ENCODE data around the gene INTS3. TPM values are rescaled to one million over a fixed set of nuclear protein-coding genes. Genes with fewer than 3 reads are reported as not detected.

The INTS3 gene
- total and polyA plus RNA-seq, 10 of the 15 experiments (the other 5 are each of a cell fraction or from before 2014, with no cell fraction given) = 12.6 to 87.4 (median 30.8) TPM

- no peak for DNase-seq (ENCODE audit: low read depth, low spot score)
- Histone ChIP-seq H4K20me1 (ENCODE audit: control insufficient read depth, insufficient read depth) (no peaks in the 10 kb centered on the region), H2AFZ (ENCODE audit: control insufficient read depth, low read depth, low read length) (no peak overlapping the region), H3K4me1 (ENCODE audit: control insufficient read depth, insufficient read depth, low read length) (peaks cover 3% of the 10 kb centered on the region), H3K9ac (ENCODE audit: control insufficient read depth, insufficient read depth, low read length) (no peak overlapping the region), H3K4me3 (no peak overlapping the region), H3K27me3 (replicated peaks in 1 of 2; ENCODE audit: control insufficient read depth in 2 of 2, insufficient read depth in 2 of 2, low read length in 1 of 2) (no peaks in the 10 kb centered on the region), H3K79me2 (ENCODE audit: control insufficient read depth, insufficient read depth, low read length) (no peaks in the 10 kb centered on the region), H3K27ac (ENCODE audit: control insufficient read depth, insufficient read depth) (no peak overlapping the region), H3K9me3 (replicated peaks; ENCODE audit: control insufficient read depth, insufficient read depth, low read length) (no peaks in the 10 kb centered on the region), H3K4me2 (ENCODE audit: control insufficient read depth, insufficient read depth) (no peak overlapping the region), H3K36me3 (ENCODE audit: control insufficient read depth in 2 of 2, insufficient read depth in 2 of 2, low read length in 1 of 2) (peaks cover 20 to 25% of the 10 kb centered on the region in 2 experiments)
- no peak for FAIRE-seq
- RAD21 ChIA-PET (ENCODE audit: unreplicated experiment) = no interaction called here
- CTCF ChIA-PET = interaction anchor here (0.6 to 3.2 kb wide), 5 partner anchors 11 to 277 kb away, joined by 3 to 18 read pairs (median 5); partner anchors contain the start of gene NPR1
- intact Hi-C loops (cut with micrococcal nuclease; ENCODE audit: unreplicated experiment) = loop anchor here (2.0 kb wide), 1 partner anchor 97 kb away; no protein-coding TSS in a partner anchor
- WGBS (ENCODE audit: insufficient coverage, insufficient replicate concordance, low lambda C conversion rate, missing lambda C conversion rate) = 70% methylated on average over 12 of the region's 12 CpGs
- no peak for ATAC-seq
- TF ChIP-seq YBX1 (IDR thresholded peaks at IDR 0.05) (no peak), SIN3A (IDR thresholded peaks at IDR 0.05; ENCODE audit: low read depth, low read length) (no peak), PML (IDR thresholded peaks at IDR 0.05; ENCODE audit: low read length) (no peak)
- in situ Hi-C loops (cut with MboI) = no loop called here
- SMC1A ChIA-PET (ENCODE audit: uncharacterized antibody, unreplicated experiment) = no interaction called here
- TSS peak; percentile 85 for BruUV-seq (replicated peaks)
- POLR2A ChIA-PET = interaction anchor here (1.2 kb wide), 1 partner anchor 10 kb away, joined by 3 read pairs; no protein-coding TSS in a partner anchor
Observed at GRCh38 chr1:153773096-153773921, 45.5 kb downstream of the INTS3 start.

GRCh38 chr1:153774026-153774595, 46.3 kb downstream of the INTS3 start:
- ChIA-PET SMC1A (ENCODE audit: uncharacterized antibody, unreplicated experiment) (no interaction called here), RAD21 (ENCODE audit: unreplicated experiment) (no interaction called here), POLR2A (interaction anchor here (0.7 to 1.2 kb wide), 2 partner anchors 9 to 44 kb away, joined by 3 to 5 read pairs; no protein-coding TSS in a partner anchor), CTCF (interaction anchor here (1.0 to 1.1 kb wide), 2 partner anchors 10 to 278 kb away, joined by 3 to 5 read pairs; no protein-coding TSS in a partner anchor)
- peak; percentile 29; the same call in 1 of the 2 replicates for TF ChIP-seq PKNOX1 (IDR thresholded peaks at IDR 0.05)
- TF ChIP-seq PAX5 (IDR thresholded peaks at IDR 0.05; ENCODE audit: borderline replicate concordance, low read depth, low read length) = no peak
- Histone ChIP-seq H3K27ac (ENCODE audit: control insufficient read depth, insufficient read depth) (no peak overlapping the region), H3K4me3 (no peak overlapping the region), H3K36me3 (ENCODE audit: control insufficient read depth in 2 of 2, insufficient read depth in 2 of 2, low read length in 1 of 2) (peaks cover 14 to 21% of the 10 kb centered on the region in 2 experiments), H3K79me2 (ENCODE audit: control insufficient read depth, insufficient read depth, low read length) (no peaks in the 10 kb centered on the region), H3K4me1 (ENCODE audit: control insufficient read depth, insufficient read depth, low read length) (peaks cover 3% of the 10 kb centered on the region), H3K9ac (ENCODE audit: control insufficient read depth, insufficient read depth, low read length) (no peak overlapping the region), H3K4me2 (ENCODE audit: control insufficient read depth, insufficient read depth) (no peak overlapping the region), H4K20me1 (ENCODE audit: control insufficient read depth, insufficient read depth) (no peaks in the 10 kb centered on the region), H2AFZ (ENCODE audit: control insufficient read depth, low read depth, low read length) (no peak overlapping the region), H3K27me3 (replicated peaks in 1 of 2; ENCODE audit: control insufficient read depth in 2 of 2, insufficient read depth in 2 of 2, low read length in 1 of 2) (no peaks in the 10 kb centered on the region), H3K9me3 (replicated peaks; ENCODE audit: control insufficient read depth, insufficient read depth, low read length) (no peaks in the 10 kb centered on the region)
- FAIRE-seq (no peak), DNase-seq (ENCODE audit: low read depth, low spot score) (no peak), ATAC-seq (no peak)
- 71% methylated on average over 8 of the region's 8 CpGs for WGBS (ENCODE audit: insufficient coverage, insufficient replicate concordance, low lambda C conversion rate, missing lambda C conversion rate)
- BruUV-seq (replicated peaks) = no TSS peak
- intact Hi-C loops (cut with micrococcal nuclease; ENCODE audit: unreplicated experiment) = no loop called here
- in situ Hi-C loops (cut with MboI) = no loop called here

All from GM12878 (cell line).